Lower lobe of right lung (tissue), 2 donors: ENCODE measurements around the gene CCDC142. TPM values are rescaled to one million over a fixed set of nuclear protein-coding genes. Genes with fewer than 3 reads are reported as not detected.
A peak's percentile ranks its signal among the peaks of the same experiment; 100 is the strongest.

Source experiments
- ATAC-seq, 2 donors: fragments of 200-7000 bp; cut with Tn5 transposase; one replicate each; pipeline ENCODE4 v1.9.1; 2020 to 2022; ENCODE audit warnings: mild to moderate bottlenecking in 2 of 2, moderate library complexity in 2 of 2
- DNase-seq: peaks from one replicate; pipeline ENCODE4 v3.0.0-alpha.2; 2020
- H3K27ac ChIP-seq: fragments of 200-600 bp; one replicate; pipeline ENCODE4 v1.8.0; 2022
- H3K27me3 ChIP-seq: fragments of 200-600 bp; one replicate; pipeline ENCODE4 v1.8.0; 2022; ENCODE audit warnings: low read depth
- H3K36me3 ChIP-seq: fragments of 200-600 bp; one replicate; pipeline ENCODE4 v1.8.0; 2022; ENCODE audit warnings: mild to moderate bottlenecking
- H3K4me1 ChIP-seq: fragments of 200-600 bp; one replicate; pipeline ENCODE4 v1.8.0; 2022
- H3K4me3 ChIP-seq: fragments of 200-600 bp; one replicate; pipeline ENCODE4 v1.8.0; 2022; ENCODE audit warnings: mild to moderate bottlenecking
- H3K9me3 ChIP-seq: fragments of 200-600 bp; one replicate; pipeline ENCODE4 v1.8.0; 2022
- CTCF ChIP-seq: fragments of 200-600 bp; IDR thresholded peaks from one replicate; pipeline ENCODE4 v1.8.0; 2022; ENCODE audit warnings: antibody characterized with exemption, mild to moderate bottlenecking
- intact Hi-C: fragments of 100-400 bp; cut with DNase I; formaldehyde crosslinking; loops from one replicate; pipeline ENCODE4 v1.11.0; 2022
- total RNA-seq: library from RNA; stranded (reverse); fragmentation: NEBNext Ultra II Directional; extraction: Animal tissue kit (Norgen Biotek cat#: 25700); gene quantifications from one replicate; pipeline ENCODE4 v1.2.1, GENCODE V29; 2021
- donor health status: DM: no; HTN: yes; CAD: no; lungs with severe emphysema.

The CCDC142 gene
- total RNA-seq, 1 donor from 2014 or later = 20.2 TPM

DNA sequence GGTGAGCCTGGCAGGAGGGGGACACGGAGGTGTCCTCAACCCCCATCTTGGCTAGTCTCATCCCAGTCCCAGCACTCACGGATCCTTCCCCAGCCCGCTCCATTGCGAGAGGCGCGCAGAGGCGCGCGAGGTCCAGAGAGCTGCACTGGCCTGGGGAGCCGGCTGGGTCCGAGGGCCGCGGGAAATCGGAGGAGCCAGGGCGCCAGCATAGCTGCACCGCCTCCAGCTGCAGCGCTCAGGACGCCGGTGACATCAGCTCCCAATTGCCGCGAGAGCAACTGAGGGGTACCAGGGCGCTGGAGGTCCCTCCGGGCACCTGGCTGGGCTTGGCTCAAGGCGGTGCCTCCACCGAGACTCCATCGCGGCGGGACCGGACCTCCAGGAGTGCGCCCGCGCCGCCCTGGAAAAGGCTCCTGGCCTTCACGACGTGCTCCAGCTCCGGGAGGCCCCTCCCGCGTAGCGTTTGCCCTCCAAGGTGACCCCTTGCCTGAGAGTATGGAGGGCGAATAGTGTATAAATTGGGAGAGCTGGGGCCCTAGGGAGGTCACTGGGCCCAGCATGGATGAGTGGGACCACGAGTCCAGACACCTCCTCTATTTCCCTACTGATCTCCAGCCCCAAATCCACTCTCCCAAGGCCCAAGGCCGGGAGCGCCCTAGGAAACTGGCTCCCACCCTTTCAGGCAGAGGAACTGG is 46.5 kb downstream of the CCDC142 start:
- TF ChIP-seq CTCF = no peak
- peaks cover 12% of the 10 kb centered on the region for H3K36me3 ChIP-seq
- intact Hi-C loops = no loop called here
- no peak overlapping the region for H3K4me3 ChIP-seq
- peaks cover 3% of the 10 kb centered on the region for H3K27me3 ChIP-seq
- peaks cover 35% of the 10 kb centered on the region for H3K4me1 ChIP-seq
- H3K9me3 ChIP-seq = no peaks in the 10 kb centered on the region
- DNase-seq (no peak), ATAC-seq (no peak)
- no peak overlapping the region for H3K27ac ChIP-seq

DNA sequence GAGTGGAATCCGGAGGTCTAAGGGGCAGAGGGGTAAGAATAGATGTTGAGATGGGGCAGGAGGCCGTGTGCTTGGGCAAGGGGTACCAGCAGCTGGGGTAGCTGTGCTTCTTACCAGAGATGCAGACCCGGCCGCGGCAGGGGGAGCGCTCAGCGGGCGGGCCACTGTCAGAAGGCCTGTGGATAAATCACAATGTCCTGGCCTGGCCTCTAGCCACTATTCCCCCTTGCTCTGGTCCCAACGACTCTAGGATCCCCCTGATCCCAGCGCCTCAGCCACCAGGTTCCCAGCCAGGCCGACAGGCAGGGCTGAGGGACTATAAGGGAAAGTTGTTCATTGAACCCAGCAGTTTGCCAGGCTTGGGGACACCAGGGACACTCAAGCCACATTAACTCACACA is 52.3 kb downstream of the CCDC142 start:
- no peak for TF ChIP-seq CTCF
- no peak overlapping the region for H3K4me3 ChIP-seq
- intact Hi-C loops = no loop called here
- no peaks in the 10 kb centered on the region for H3K9me3 ChIP-seq
- ATAC-seq = no peak
- H3K27ac ChIP-seq = no peak overlapping the region
- no peaks in the 10 kb centered on the region for H3K27me3 ChIP-seq
- no peaks in the 10 kb centered on the region for H3K4me1 ChIP-seq
- peaks cover 67% of the 10 kb centered on the region for H3K36me3 ChIP-seq
- DNase-seq = no peak

DNA sequence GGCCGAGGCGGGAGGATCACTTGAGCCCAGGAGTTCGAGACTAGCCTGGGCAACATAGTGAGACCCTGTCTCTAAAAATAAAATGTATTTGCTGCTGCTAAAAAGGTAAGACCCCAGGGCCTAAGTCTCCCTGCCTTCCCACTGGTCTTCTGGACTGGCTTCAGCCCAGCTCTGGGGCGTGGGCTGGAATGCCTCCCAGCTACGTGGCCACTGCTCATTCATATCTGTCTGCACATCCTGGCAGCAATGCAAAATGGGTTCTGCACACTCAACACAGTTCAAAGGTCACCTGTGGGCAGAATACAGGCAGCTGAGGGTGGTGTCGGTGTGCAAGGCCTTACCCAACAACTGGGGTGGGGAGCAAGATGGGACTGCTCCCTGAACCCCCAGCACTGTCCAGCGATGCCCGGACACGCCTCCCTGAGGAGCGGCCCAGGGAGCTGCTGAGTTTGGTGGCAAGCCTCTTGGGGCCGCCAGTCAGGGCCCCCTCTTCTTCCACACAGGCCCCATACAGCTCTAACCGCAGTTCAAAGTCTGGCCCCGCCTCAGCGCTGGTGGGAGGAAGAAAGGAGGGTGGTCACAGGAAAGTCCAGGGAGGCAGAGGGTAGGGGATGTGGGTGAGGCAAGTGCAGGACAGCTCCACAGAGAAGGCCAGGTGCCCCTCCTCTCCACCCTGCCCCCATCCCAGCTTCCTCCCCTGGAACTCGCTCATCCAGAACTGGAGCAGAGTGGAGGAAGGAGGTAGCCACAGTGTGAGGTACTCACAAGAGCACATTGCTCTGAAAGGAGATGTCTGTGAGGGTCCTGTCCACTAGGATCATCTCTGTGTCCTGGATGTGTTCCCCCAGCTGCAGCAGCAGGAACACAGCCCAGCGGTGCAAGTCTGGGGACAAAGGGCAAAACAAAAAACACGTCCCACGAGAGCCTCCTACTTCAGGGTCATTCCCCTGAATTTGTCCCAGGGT is 53.0 kb downstream of the CCDC142 start:
- ATAC-seq = peak in 1 of 2 donors; percentile 9
- H3K27ac ChIP-seq = no peak overlapping the region
- DNase-seq = no peak
- intact Hi-C loops = no loop called here
- H3K4me3 ChIP-seq = no peak overlapping the region
- peaks cover 68% of the 10 kb centered on the region for H3K36me3 ChIP-seq
- no peak for TF ChIP-seq CTCF
- H3K9me3 ChIP-seq = no peaks in the 10 kb centered on the region
- H3K27me3 ChIP-seq = no peaks in the 10 kb centered on the region
- no peaks in the 10 kb centered on the region for H3K4me1 ChIP-seq

- Histone ChIP-seq H3K4me3 (no peak overlapping the region), H3K27ac (no peak overlapping the region), H3K27me3 (no peaks in the 10 kb centered on the region), H3K4me1 (no peaks in the 10 kb centered on the region), H3K36me3 (peaks cover 68% of the 10 kb centered on the region), H3K9me3 (no peaks in the 10 kb centered on the region)
- intact Hi-C loops = no loop called here
- no peak for ATAC-seq
- no peak for DNase-seq
- TF ChIP-seq CTCF = no peak
Observed at GRCh38 chr2:74428675-74429074, 54.1 kb downstream of the CCDC142 start.

DNA sequence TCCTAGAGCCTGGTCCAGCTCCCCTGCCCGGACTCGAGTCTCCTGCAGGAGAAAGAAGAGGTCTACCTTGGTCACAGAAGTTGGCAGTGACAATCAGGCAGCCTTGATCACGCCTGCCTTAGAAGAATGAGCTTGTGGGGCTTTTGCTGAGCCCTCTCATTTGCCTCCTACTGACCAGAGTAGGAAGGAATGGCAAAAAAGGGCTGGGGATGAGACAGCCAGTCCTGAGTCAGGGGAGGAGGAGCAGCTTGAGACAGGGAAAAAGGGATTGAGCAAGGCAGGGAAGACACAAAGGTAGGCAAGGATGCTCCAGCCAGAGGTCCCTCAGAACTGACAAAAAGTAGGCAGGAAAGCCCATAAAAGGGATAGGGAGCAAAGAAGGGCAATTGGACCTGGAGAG is 55.2 kb downstream of the CCDC142 start:
- H3K4me1 ChIP-seq = no peaks in the 10 kb centered on the region
- ATAC-seq (no peak), DNase-seq (no peak)
- no peak overlapping the region for H3K27ac ChIP-seq
- intact Hi-C loops = no loop called here
- peaks cover 68% of the 10 kb centered on the region for H3K36me3 ChIP-seq
- H3K4me3 ChIP-seq = no peak overlapping the region
- no peaks in the 10 kb centered on the region for H3K27me3 ChIP-seq
- H3K9me3 ChIP-seq = no peaks in the 10 kb centered on the region
- no peak for TF ChIP-seq CTCF
